Measurements from ENCODE around the gene SPRY1. TPM values are rescaled to one million over a fixed set of nuclear protein-coding genes. Genes with fewer than 3 reads are reported as not detected.

The SPRY1 gene
- total RNA-seq, 2 donors from 2014 or later, result 9.1 to 18.5 TPM

GRCh38 chr4:123446865-123447474 lies 50.4 kb downstream of the SPRY1 start:
- no peaks in the 10 kb centered on the region for H3K27me3 Mint-ChIP-seq (ENCODE audit: insufficient read depth)
- no peaks in the 10 kb centered on the region for H3K36me3 ChIP-seq (ENCODE audit: control insufficient read depth, insufficient read depth, low read length)
- no peaks in the 10 kb centered on the region for H3K27me3 ChIP-seq (ENCODE audit: control insufficient read depth, insufficient read depth, low read length, poor library complexity, severe bottlenecking)
- H3K27ac ChIP-seq (ENCODE audit: low read depth, low read length), result no peak overlapping the region
- TF ChIP-seq, protein P1, sequence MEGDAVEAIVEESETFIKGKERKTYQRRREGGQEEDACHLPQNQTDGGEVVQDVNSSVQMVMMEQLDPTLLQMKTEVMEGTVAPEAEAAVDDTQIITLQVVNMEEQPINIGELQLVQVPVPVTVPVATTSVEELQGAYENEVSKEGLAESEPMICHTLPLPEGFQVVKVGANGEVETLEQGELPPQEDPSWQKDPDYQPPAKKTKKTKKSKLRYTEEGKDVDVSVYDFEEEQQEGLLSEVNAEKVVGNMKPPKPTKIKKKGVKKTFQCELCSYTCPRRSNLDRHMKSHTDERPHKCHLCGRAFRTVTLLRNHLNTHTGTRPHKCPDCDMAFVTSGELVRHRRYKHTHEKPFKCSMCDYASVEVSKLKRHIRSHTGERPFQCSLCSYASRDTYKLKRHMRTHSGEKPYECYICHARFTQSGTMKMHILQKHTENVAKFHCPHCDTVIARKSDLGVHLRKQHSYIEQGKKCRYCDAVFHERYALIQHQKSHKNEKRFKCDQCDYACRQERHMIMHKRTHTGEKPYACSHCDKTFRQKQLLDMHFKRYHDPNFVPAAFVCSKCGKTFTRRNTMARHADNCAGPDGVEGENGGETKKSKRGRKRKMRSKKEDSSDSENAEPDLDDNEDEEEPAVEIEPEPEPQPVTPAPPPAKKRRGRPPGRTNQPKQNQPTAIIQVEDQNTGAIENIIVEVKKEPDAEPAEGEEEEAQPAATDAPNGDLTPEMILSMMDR (conservative IDR thresholded peaks at IDR 0.05), result no peak
- H3K4me3 Mint-ChIP-seq, result no peak overlapping the region
- DNase-seq, result no peak
- H3K9me3 ChIP-seq (ENCODE audit: control insufficient read depth, low read length), result no peaks in the 10 kb centered on the region
- H3K9me3 Mint-ChIP-seq, result no peaks in the 10 kb centered on the region
- peaks cover 30% of the 10 kb centered on the region for H3K4me1 Mint-ChIP-seq
- no peaks in the 10 kb centered on the region for H3K36me3 Mint-ChIP-seq (ENCODE audit: low read depth)
- WGBS, 2 experiments (ENCODE audit: insufficient coverage in 1 of 2, insufficient read length in 1 of 2), result 60 to 67% methylated on average over 1 to 6 of the region's 6 CpGs
- peaks cover 13% of the 10 kb centered on the region for H3K4me1 ChIP-seq (ENCODE audit: control insufficient read depth, insufficient read depth, low read length)
- H3K4me3 ChIP-seq (ENCODE audit: low read length), result no peak overlapping the region
- H3K27ac Mint-ChIP-seq, result no peak overlapping the region
- H3K9ac ChIP-seq (ENCODE audit: extremely low read depth, low read length, poor library complexity, severe bottlenecking), result no peak overlapping the region

GRCh38 chr4:123449362-123449761 lies 52.8 kb downstream of the SPRY1 start:
- Histone ChIP-seq H3K36me3 (ENCODE audit: control insufficient read depth, insufficient read depth, low read length) (no peaks in the 10 kb centered on the region), H3K4me3 (ENCODE audit: low read length) (no peak overlapping the region), H3K9me3 (ENCODE audit: control insufficient read depth, low read length) (no peaks in the 10 kb centered on the region), H3K27ac (ENCODE audit: low read depth, low read length) (no peak overlapping the region), H3K27me3 (ENCODE audit: control insufficient read depth, insufficient read depth, low read length, poor library complexity, severe bottlenecking) (no peaks in the 10 kb centered on the region), H3K4me1 (ENCODE audit: control insufficient read depth, insufficient read depth, low read length) (peaks cover 9% of the 10 kb centered on the region), H3K9ac (ENCODE audit: extremely low read depth, low read length, poor library complexity, severe bottlenecking) (no peak overlapping the region)
- H3K4me1 Mint-ChIP-seq, result peaks cover 21% of the 10 kb centered on the region
- H3K36me3 Mint-ChIP-seq (ENCODE audit: low read depth), result no peaks in the 10 kb centered on the region
- TF ChIP-seq, protein P1 (conservative IDR thresholded peaks at IDR 0.05), result no peak
- 77 to 82% methylated on average over 5 of the region's 5 CpGs for WGBS, 2 experiments (ENCODE audit: insufficient coverage in 1 of 2, insufficient read length in 1 of 2)
- no peaks in the 10 kb centered on the region for H3K27me3 Mint-ChIP-seq (ENCODE audit: insufficient read depth)
- H3K4me3 Mint-ChIP-seq, result no peak overlapping the region
- no peak for DNase-seq
- H3K9me3 Mint-ChIP-seq, result no peaks in the 10 kb centered on the region
- H3K27ac Mint-ChIP-seq, result no peak overlapping the region

DNA sequence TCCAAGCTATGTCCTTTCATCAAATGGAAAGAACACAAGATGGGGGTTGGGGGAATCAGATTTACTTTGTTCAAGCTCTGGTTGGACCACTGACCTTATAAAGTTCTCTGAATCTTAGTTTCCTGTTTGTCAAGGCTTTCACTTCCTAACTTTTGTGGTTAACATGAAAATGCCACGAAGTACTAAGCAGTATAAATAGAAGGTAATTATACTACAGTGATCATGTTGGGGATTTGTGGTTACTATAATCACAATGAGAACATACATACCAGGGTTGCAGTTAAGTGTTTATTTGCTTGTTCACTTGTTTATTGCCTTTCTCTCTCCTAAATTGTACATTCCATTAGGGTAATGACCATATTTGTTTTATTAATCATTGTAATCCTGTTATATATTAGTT lies 53.2 kb downstream of the SPRY1 start:
- H3K27ac Mint-ChIP-seq, result no peak overlapping the region
- H3K27ac ChIP-seq (ENCODE audit: low read depth, low read length), result no peak overlapping the region
- H3K4me1 Mint-ChIP-seq, result peaks cover 18% of the 10 kb centered on the region
- WGBS, 2 experiments (ENCODE audit: insufficient coverage in 1 of 2, insufficient read length in 1 of 2), result 40% methylated on average over 1 of the region's 1 CpG; no CpG with 5 or more reads in 1 of the 2 experiments
- no peak for DNase-seq
- TF ChIP-seq, protein P1 (conservative IDR thresholded peaks at IDR 0.05), result no peak
- H3K4me1 ChIP-seq (ENCODE audit: control insufficient read depth, insufficient read depth, low read length), result peaks cover 9% of the 10 kb centered on the region
- H3K9ac ChIP-seq (ENCODE audit: extremely low read depth, low read length, poor library complexity, severe bottlenecking), result no peak overlapping the region
- no peak overlapping the region for H3K4me3 ChIP-seq (ENCODE audit: low read length)
- H3K27me3 Mint-ChIP-seq (ENCODE audit: insufficient read depth), result no peaks in the 10 kb centered on the region
- no peaks in the 10 kb centered on the region for H3K27me3 ChIP-seq (ENCODE audit: control insufficient read depth, insufficient read depth, low read length, poor library complexity, severe bottlenecking)
- H3K36me3 ChIP-seq (ENCODE audit: control insufficient read depth, insufficient read depth, low read length), result no peaks in the 10 kb centered on the region
- H3K9me3 ChIP-seq (ENCODE audit: control insufficient read depth, low read length), result no peaks in the 10 kb centered on the region
- no peaks in the 10 kb centered on the region for H3K9me3 Mint-ChIP-seq
- H3K4me3 Mint-ChIP-seq, result no peak overlapping the region
- no peaks in the 10 kb centered on the region for H3K36me3 Mint-ChIP-seq (ENCODE audit: low read depth)

Data from endodermal cell (in vitro differentiated cells).